ENCODE measurements around the gene CHSY1.

Gene CHSY1

DNA sequence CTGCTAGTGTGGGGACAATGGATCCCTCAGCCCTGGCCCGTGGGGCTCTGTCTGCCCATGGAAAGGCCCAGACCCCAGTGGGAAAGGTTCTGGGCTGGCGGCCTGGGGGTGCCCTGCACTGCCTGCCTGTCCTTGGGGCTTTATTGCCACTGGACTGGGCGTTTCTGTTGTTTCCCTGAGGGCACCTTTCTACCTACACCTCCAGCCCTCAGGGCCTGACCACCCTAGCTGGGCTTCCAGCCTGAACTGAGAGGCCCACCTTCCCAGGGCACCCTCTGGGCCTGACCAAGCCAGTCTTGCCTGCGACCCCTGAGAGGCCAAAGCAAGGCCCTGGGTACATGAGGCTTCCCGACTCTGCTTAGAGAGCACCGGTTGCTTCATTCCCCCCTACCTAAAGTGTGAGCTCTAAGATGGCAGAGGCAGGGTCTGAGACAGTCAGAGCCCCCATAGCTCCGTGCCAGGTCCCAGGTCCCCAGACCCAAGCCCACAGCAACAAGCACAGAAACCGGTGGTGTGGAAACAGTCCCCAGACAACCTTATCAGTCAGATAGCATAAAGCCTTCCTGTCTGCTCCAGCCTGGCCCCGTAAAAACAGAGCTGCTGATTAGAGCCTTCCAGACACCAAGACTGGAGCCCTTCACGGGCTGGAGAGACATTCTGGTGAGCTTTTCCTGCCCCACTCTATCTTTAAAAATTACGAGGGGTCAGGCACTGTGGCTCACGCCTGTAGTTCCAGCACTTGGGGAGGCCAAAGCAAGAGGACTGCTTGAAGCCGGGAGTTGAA lies 102.8 kb downstream of the CHSY1 start:
- no peak for DNase-seq

GRCh38 chr15:101148166-101148880 lies 103.5 kb downstream of the CHSY1 start:
- DNase-seq: no peak

- DNase-seq: no peak
These were observed 104.7 kb downstream of the CHSY1 start for GRCh38 chr15:101147181-101147580.

GRCh38 chr15:101146118-101146702 lies 105.6 kb downstream of the CHSY1 start:
- no peak for DNase-seq

GRCh38 chr15:101145362-101145761 lies 106.5 kb downstream of the CHSY1 start:
- no peak for DNase-seq

DNA sequence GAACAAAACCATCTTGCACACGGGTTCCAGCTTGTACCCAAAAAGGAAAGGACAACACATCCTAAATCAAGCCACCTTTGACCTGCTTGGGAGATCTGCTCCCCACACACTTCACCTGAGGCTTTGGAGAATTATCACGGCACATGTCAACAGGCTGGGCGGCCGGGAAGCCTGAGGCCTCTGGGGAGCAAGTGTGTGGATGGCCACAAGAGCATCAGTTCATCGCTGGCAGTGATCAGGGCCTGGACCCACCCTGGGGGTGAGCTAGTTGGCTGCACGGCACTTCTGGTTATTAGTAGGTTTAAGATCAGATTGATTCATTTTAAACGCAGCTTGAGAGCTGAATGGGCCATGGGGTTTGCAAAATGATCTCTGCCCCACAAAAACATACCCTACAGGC lies 108.5 kb downstream of the CHSY1 start:
- DNase-seq: no peak

DNA sequence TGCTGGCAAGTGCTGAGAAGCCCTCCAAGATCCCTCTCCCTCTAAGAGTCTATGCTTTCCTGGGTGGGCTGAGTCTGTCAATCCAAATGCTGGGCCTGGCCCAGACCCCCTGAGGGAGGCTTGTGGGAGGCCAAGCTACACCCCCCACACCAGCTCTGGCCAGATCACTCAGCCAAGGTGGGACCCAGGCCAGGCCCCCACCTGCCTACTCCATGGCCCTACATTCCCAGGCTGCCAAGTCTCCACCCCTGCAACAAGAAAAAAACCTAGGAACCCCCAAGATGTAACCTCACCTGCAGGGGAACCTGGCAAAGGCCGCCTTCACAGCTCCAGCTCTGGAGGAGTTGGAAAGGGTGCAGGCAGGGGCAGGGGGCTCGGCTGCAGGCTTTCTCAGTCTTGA lies 109.1 kb downstream of the CHSY1 start:
- no peak for DNase-seq

GRCh38 chr15:101141926-101142527 lies 109.8 kb downstream of the CHSY1 start:
- DNase-seq: no peak

GRCh38 chr15:101140697-101141065 lies 111.2 kb downstream of the CHSY1 start:
- DNase-seq: no peak

GRCh38 chr15:101139986-101140696 lies 111.7 kb downstream of the CHSY1 start:
- DNase-seq: no peak

DNA sequence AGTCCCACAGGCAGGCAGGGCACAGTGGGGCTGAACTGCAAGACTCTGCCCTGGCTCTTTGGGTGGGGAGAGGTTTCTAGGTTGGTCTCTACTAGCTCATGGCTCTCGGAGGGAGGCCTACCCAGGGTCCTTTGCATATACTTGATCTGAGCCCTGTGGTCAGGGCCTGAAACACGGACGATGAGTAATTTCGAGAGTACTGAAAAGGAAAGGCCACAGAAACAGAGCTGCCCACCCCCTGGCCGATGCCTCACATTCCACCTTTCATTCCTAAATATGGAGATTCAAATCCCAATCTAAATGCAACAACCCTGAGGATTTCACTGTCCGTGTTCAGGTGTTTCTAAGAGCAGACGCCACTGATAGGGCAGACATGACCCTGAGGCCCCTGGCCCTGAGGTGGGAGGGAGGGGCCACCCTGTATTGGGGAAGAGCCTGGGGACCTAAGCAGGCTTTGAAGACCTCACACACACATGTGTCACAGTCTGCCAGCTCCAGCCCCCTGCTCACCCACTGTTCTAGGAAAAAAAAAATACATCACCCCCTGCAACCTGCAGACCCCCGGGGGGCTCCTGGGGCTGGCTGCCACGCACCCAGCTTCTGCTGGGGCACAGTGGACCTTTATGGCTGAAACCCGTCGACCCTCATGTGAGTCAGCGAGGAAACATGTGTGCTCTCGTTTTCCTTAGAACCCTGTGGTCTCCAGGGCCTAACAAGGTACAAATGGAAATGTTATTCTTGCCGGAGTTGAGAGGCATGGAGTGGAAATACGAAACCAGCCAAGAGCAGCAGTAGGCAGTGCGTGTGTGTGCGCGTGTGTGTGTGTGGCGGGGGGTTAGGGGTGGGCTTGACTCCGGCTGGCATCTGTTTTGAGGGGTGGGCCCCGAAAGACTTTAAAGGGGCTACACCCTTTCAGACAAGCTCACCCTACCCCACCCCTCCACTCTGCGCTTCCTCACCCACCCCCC lies 112.7 kb downstream of the CHSY1 start:
- no peak for DNase-seq

GRCh38 chr15:101138086-101138660 lies 113.7 kb downstream of the CHSY1 start:
- no peak for DNase-seq

DNA sequence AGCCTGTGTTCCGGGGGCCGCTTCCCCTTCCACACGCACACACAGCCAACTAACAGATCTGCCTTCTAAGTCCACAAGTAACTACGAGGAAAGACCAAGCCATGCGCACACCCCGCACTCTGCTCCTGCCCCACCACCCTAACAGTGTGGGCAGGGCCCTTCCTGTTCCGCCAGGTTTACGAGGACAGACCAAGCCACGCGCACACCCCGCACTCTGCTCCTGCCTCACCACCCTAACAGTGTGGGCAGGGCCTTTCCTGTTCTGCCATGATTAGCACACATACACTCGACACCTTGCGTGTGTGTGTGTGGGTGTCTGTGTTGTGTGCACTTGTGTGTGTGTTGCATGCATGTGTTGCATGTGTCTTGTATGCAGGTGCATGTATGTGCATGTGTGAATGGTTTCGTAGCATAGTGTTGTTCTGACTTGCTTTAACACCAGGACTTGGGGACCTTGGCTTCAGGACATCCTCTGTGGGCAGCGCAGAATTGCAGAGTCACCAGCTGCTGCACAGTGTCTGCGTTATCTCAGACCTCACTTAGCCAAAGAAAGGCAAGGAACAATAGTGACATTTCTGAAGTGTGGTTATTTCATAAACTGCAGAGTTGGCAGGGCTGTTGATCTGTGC lies 114.4 kb downstream of the CHSY1 start:
- DNase-seq: no peak

GRCh38 chr15:101136381-101137268 lies 115.2 kb downstream of the CHSY1 start:
- no peak for DNase-seq

DNA sequence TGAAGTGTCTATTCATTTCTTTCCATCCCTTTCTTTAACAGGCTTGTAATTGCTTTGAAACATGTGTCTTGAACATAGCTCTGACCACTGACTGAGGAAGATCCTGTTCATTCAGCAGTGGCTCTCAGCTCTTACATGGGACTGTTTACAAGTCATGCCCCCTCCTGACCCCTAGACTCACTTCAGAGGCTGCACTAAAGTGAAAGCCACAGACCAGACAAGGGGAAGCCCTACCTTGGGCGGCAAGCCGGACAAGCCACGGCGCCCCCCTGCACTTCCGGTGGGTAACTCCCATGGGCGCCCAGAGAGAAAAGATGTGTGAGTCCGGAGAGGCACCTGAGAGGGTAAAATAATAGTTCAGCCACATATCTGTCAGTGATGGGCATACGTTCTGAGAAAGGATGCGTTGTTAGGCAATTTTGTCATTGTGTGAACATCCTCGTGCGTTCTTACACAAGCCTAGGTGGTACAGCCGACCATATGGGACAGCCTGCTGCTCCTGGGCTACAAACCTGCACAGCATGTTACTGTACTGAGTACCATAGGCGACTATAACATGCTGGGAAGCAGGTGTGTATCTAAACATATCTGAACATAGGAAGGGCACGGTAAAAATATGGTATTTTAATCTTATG lies 116.2 kb downstream of the CHSY1 start:
- DNase-seq: no peak

DNA sequence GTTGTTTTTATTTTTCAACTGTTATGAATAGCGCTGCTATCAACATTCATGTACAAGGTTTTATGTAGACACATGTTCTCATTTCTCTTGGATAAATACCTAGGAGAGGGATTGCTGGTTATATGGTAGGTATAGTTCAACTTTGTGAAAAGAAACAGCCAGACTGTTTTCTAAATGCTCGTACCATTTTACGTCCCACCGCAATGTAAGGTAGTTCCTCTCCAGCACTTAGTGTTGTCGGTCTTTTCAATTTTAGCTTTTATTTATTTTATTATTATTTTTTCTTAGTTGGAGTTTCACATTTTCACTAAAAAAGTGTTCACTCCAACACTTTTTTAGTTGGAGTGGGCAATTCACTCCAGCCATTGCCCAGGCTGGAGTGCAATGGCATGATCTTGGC lies 117.1 kb downstream of the CHSY1 start:
- no peak for DNase-seq

- no peak for DNase-seq
These were observed 118.0 kb downstream of the CHSY1 start for GRCh38 chr15:101133751-101134261.

- no peak for DNase-seq
These were observed 118.7 kb downstream of the CHSY1 start for GRCh38 chr15:101133181-101133460.
